Panc1 (cell line): ENCODE measurements around the gene RHBG. TPM values are rescaled to one million over a fixed set of nuclear protein-coding genes. Genes with fewer than 3 reads are reported as not detected.

ENCODE experiments used
- ATAC-seq: fragments of 200-7000 bp; cut with Tn5 transposase; 2 replicates; pipeline ENCODE4 v1.9.1; 2020; ENCODE audit warnings: mild to moderate bottlenecking, moderate library complexity
- BruUV-seq: library from RNA; stranded (reverse); fragments of 400-500 nt; replicated peaks from 2 replicates; lab custom pipeline; 2021; lab: Mats Ljungman, UMichigan
- CTCF ChIA-PET: fragments of 300-600 bp; sonication (Branson Sonifier 250); formaldehyde crosslinking; loops from one replicate; lab custom pipeline; 2022; ENCODE audit warnings: antibody characterized with exemption; lab: Charles Lee
- POLR2A ChIA-PET: fragments of 300-600 bp; sonication (Branson Sonifier 250); formaldehyde crosslinking; loops from one replicate; lab custom pipeline; 2022; ENCODE audit warnings: antibody characterized with exemption; lab: Charles Lee
- DNase-seq: peaks from one replicate; pipeline ENCODE4 v3.0.0-alpha.2; 2010; ENCODE audit warnings: low read depth, low spot score
- H3K27ac ChIP-seq: 2 replicates; pipeline ENCODE4 v1.5.1; 2011; ENCODE audit warnings: mild to moderate bottlenecking, low read length, inconsistent platforms
- H3K27me3 ChIP-seq: fragments of 200-500 bp; sonication (Bioruptor generic); 2 replicates; pipeline ENCODE4 v1.6.0; 2014; ENCODE audit warnings: low read length, inconsistent platforms; ENCODE audit not compliant: control insufficient read depth, insufficient read depth
- H3K36me3 ChIP-seq: fragments of 200-500 bp; sonication (Bioruptor generic); 2 replicates; pipeline ENCODE4 v1.5.1; 2014; ENCODE audit warnings: inconsistent platforms, mild to moderate bottlenecking, low read length, moderate library complexity; ENCODE audit not compliant: control insufficient read depth, insufficient read depth
- H3K4me1 ChIP-seq: 2 replicates; pipeline ENCODE4 v1.5.1; 2011; ENCODE audit warnings: inconsistent platforms, mild to moderate bottlenecking, low read length, moderate library complexity; ENCODE audit not compliant: control insufficient read depth, insufficient read depth
- H3K4me3 ChIP-seq, 2 experiments: 2 replicates each; pipeline ENCODE4 v1.5.1; 2011 to 2012; ENCODE audit warnings: low read depth in 2 of 2, low read length in 2 of 2, mild to moderate bottlenecking in 2 of 2, inconsistent platforms in 1 of 2, moderate library complexity in 1 of 2
- H3K9me3 ChIP-seq: fragments of 200-500 bp; sonication (Bioruptor generic); 2 replicates; pipeline ENCODE4 v1.5.1; 2014; ENCODE audit warnings: low read depth, mild to moderate bottlenecking, inconsistent platforms, low read length, moderate library complexity; ENCODE audit not compliant: control insufficient read depth, insufficient read depth
- POLR2AphosphoS5 ChIP-seq: IDR thresholded peaks from 2 replicates; pipeline ENCODE4 v1.6.1; 2012; ENCODE audit warnings: mild to moderate bottlenecking, low read depth, low read length, moderate library complexity
- REST ChIP-seq, 2 experiments: IDR thresholded peaks; 2 replicates each; pipeline ENCODE4 v1.6.1; 2011 to 2012; ENCODE audit warnings: low read depth in 2 of 2, control low read depth in 1 of 2, low read length in 1 of 2, mild to moderate bottlenecking in 1 of 2, moderate library complexity in 1 of 2; ENCODE audit not compliant: insufficient read depth in 1 of 2
- SIN3A ChIP-seq: IDR thresholded peaks from 2 replicates; pipeline ENCODE4 v1.6.1; 2012; ENCODE audit warnings: low read depth, mild to moderate bottlenecking, low read length, moderate library complexity, borderline replicate concordance; ENCODE audit not compliant: insufficient read depth
- TCF7L2 ChIP-seq: IDR thresholded peaks from 2 replicates; pipeline ENCODE4 v1.6.1; 2011; ENCODE audit warnings: mild to moderate bottlenecking, low read depth, low read length, inconsistent platforms
- in situ Hi-C: cut with HindIII; loops from 2 replicates; pipeline ENCODE4 v1.10.0; 2016; ENCODE audit warnings: low sequenced_read_pairs, low pct_unique_long_range_greater_than_20kb
- intact Hi-C: fragments of 100-400 bp; cut with micrococcal nuclease; formaldehyde crosslinking; loops from one replicate; pipeline ENCODE4 v1.10.0; 2022; ENCODE audit not compliant: unreplicated experiment
- total RNA-seq: library from RNA; stranded (reverse); gene quantifications from one replicate; pipeline ENCODE4 v1.2.1, GENCODE V29; 2021; ENCODE audit not compliant: unreplicated experiment
- TF ChIP-seq, protein P1 (sequence below): fragments of 450-650 bp; IDR thresholded peaks from 2 replicates; pipeline ENCODE4 v1.5.1; 2017; ENCODE audit warnings: mild to moderate bottlenecking

The RHBG gene
- total RNA-seq, 1 experiment from 2014 or later: 0.28 TPM

GRCh38 chr1:156433032-156433431 is 64.0 kb downstream of the RHBG start:
- DNase-seq: no peak
- no peak for ATAC-seq
- BruUV-seq: no TSS peak
- no peak overlapping the region for H3K4me3 ChIP-seq
- TF ChIP-seq, protein P1, sequence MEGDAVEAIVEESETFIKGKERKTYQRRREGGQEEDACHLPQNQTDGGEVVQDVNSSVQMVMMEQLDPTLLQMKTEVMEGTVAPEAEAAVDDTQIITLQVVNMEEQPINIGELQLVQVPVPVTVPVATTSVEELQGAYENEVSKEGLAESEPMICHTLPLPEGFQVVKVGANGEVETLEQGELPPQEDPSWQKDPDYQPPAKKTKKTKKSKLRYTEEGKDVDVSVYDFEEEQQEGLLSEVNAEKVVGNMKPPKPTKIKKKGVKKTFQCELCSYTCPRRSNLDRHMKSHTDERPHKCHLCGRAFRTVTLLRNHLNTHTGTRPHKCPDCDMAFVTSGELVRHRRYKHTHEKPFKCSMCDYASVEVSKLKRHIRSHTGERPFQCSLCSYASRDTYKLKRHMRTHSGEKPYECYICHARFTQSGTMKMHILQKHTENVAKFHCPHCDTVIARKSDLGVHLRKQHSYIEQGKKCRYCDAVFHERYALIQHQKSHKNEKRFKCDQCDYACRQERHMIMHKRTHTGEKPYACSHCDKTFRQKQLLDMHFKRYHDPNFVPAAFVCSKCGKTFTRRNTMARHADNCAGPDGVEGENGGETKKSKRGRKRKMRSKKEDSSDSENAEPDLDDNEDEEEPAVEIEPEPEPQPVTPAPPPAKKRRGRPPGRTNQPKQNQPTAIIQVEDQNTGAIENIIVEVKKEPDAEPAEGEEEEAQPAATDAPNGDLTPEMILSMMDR: no peak
- no peak for TF ChIP-seq TCF7L2
- TF ChIP-seq POLR2AphosphoS5: no peak
- no peak for TF ChIP-seq REST (IDR thresholded peaks at IDR 0.05; ENCODE audit: insufficient read depth in 1 of 2, low read depth in 2 of 2, low read length in 1 of 2)
- no peak for TF ChIP-seq SIN3A
- peaks cover 26% of the 10 kb centered on the region for H3K27me3 ChIP-seq
- intact Hi-C loops: no loop called here
- ChIA-PET POLR2A (interaction anchor here (0.6 kb wide), 1 partner anchor 23 kb away, joined by 5 read pairs; no protein-coding TSS in a partner anchor), CTCF (interaction anchor here (2.2 to 2.9 kb wide), 2 partner anchors 13 to 48 kb away, joined by 6 to 14 read pairs; no protein-coding TSS in a partner anchor)
- H3K4me1 ChIP-seq: no peaks in the 10 kb centered on the region; the same call in 1 of the 2 replicates
- in situ Hi-C loops: no loop called here
- no peaks in the 10 kb centered on the region for H3K36me3 ChIP-seq
- H3K9me3 ChIP-seq: no peaks in the 10 kb centered on the region
- no peak overlapping the region for H3K27ac ChIP-seq

GRCh38 chr1:156433602-156434001 is 64.6 kb downstream of the RHBG start:
- H3K4me3 ChIP-seq: no peak overlapping the region
- intact Hi-C loops: no loop called here
- no peak overlapping the region for H3K27ac ChIP-seq
- TF ChIP-seq REST (IDR thresholded peaks at IDR 0.05; ENCODE audit: insufficient read depth in 1 of 2, low read depth in 2 of 2, low read length in 1 of 2): no peak
- TF ChIP-seq TCF7L2: no peak
- TF ChIP-seq SIN3A: no peak
- TF ChIP-seq POLR2AphosphoS5: no peak
- TF ChIP-seq, protein P1: no peak
- DNase-seq (no peak), ATAC-seq (no peak)
- H3K27me3 ChIP-seq: peaks cover 29% of the 10 kb centered on the region
- in situ Hi-C loops: no loop called here
- no peaks in the 10 kb centered on the region for H3K36me3 ChIP-seq
- CTCF ChIA-PET: interaction anchor here (2.9 kb wide), 1 partner anchor 48 kb away, joined by 14 read pairs; no protein-coding TSS in a partner anchor
- POLR2A ChIA-PET: no interaction called here
- no peaks in the 10 kb centered on the region for H3K9me3 ChIP-seq
- BruUV-seq: no TSS peak
- H3K4me1 ChIP-seq: no peaks in the 10 kb centered on the region; the same call in 1 of the 2 replicates
